ENCODE measurements around the gene GPX7. TPM values are rescaled to one million over a fixed set of nuclear protein-coding genes. Genes with fewer than 3 reads are reported as not detected.

Gene GPX7
- total and polyA plus RNA-seq, 9 donors, result 10.3 to 23.7 (median 13.2) TPM

DNA sequence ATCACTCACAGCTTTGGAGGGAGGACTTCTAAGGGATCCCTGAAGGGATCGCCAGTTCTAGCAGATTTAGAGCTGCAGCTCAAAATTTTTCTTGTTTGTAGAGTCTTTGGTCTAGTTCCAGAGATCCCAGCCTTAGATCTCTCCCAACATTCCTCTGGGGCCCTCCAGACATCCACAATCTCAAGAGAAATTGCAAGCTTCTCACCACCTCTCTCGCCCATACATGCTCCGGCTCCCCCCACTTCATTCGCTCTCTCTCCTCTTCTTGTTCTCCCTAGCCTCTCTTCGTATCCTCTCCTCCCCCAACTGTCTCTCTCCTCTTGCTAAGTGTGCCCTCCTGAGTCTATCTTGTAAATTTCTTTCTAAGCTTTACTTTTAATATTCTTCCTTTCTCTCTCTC, 34.2 kb upstream of the GPX7 start:
- TF ChIP-seq POLR2A (IDR thresholded peaks at IDR 0.05) (no peak), EP300 (IDR thresholded peaks at IDR 0.05) (no peak)
- TF ChIP-seq, protein P1, sequence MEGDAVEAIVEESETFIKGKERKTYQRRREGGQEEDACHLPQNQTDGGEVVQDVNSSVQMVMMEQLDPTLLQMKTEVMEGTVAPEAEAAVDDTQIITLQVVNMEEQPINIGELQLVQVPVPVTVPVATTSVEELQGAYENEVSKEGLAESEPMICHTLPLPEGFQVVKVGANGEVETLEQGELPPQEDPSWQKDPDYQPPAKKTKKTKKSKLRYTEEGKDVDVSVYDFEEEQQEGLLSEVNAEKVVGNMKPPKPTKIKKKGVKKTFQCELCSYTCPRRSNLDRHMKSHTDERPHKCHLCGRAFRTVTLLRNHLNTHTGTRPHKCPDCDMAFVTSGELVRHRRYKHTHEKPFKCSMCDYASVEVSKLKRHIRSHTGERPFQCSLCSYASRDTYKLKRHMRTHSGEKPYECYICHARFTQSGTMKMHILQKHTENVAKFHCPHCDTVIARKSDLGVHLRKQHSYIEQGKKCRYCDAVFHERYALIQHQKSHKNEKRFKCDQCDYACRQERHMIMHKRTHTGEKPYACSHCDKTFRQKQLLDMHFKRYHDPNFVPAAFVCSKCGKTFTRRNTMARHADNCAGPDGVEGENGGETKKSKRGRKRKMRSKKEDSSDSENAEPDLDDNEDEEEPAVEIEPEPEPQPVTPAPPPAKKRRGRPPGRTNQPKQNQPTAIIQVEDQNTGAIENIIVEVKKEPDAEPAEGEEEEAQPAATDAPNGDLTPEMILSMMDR (IDR thresholded peaks at IDR 0.05), result no peak
- H3K36me3 ChIP-seq, result no peaks in the 10 kb centered on the region
- WGBS, 3 donors, result 12 to 32% (median 12%) methylated on average over 5 of the region's 5 CpGs
- H3K4me1 ChIP-seq (ENCODE audit: insufficient read depth), result no peaks in the 10 kb centered on the region
- H3K27me3 ChIP-seq, result no peaks in the 10 kb centered on the region
- H3K9me3 ChIP-seq, result no peaks in the 10 kb centered on the region
- intact Hi-C loops (cut with DNase I), result loop anchor here in 2 of 4 donors (5.0 to 10.0 kb wide), 2 partner anchors 673 to 1289 kb away; no protein-coding TSS in a partner anchor
- no peak overlapping the region for H3K4me3 ChIP-seq
- H3K27ac ChIP-seq, result no peak overlapping the region
- DNase-seq, result no peak

DNA sequence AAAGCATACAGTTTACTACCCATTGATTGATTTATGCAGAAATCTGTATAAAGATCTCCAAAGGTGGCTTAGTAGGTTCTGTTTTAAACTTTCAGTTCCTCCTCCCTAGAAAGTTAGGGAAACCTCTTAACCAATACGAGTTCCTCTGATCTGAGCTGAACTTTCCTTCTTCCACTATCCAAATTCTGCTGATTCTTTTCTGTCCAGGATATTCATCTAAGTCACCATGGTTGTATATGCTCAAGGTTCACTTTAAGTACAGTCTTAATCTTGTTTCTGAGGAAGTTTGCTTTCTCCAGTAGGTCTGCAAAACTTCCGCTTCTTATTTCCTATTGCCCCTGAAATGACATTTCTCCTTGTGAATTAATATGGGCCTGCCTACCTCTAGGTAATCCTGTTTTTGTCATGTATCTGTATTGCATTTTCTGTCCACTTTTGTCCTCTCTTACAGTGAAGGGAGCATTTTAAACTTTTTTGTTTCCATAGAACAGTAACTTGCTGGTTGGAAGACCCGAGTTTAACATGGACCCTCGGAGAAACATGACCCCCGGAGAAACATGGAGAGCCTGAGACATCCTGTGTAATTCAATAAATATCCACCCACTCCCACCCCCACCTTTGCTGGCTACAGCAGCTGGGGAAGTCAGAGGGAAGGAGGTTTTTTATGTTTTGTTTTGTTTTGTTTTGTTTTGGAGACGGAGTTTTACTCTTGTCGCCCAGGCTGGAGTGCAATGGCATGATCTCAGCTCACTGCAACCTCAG, 32.5 kb upstream of the GPX7 start:
- TF ChIP-seq, protein P1 (IDR thresholded peaks at IDR 0.05), result no peak
- no peak for TF ChIP-seq EP300 (IDR thresholded peaks at IDR 0.05)
- TF ChIP-seq POLR2A (IDR thresholded peaks at IDR 0.05), result no peak
- intact Hi-C loops (cut with DNase I), result loop anchor here in 2 of 4 donors (5.0 to 10.0 kb wide), 2 partner anchors 675 to 1288 kb away; no protein-coding TSS in a partner anchor
- no peaks in the 10 kb centered on the region for H3K4me1 ChIP-seq (ENCODE audit: insufficient read depth)
- no peak for DNase-seq
- H3K4me3 ChIP-seq, result no peak overlapping the region
- H3K36me3 ChIP-seq, result no peaks in the 10 kb centered on the region
- H3K27ac ChIP-seq, result no peak overlapping the region
- H3K9me3 ChIP-seq, result no peaks in the 10 kb centered on the region
- H3K27me3 ChIP-seq, result no peaks in the 10 kb centered on the region
- 37 to 48% (median 41%) methylated on average over 7 of the region's 7 CpGs for WGBS, 3 donors

DNA sequence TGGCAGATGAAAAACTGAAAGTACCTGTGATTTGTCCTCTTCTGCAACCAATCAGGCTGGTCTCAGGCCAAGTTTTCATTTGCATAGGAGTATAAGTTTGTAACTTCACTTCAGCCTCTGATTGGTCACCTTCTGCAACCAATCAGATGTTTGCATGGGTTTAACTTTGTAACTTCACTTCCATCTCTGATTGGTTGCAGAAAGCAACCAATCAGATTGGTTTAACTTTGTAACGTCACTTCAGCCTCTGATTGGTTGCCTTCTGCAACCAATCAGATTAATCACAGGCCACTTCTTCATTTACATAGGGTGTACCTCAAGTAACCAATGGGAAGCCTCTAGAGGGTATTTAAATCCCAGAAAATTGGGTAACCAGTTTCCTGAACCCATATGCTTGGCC, 30.4 kb upstream of the GPX7 start:
- Histone ChIP-seq H3K4me3 (no peak overlapping the region), H3K27me3 (no peaks in the 10 kb centered on the region), H3K9me3 (no peaks in the 10 kb centered on the region), H3K36me3 (no peaks in the 10 kb centered on the region), H3K27ac (no peak overlapping the region), H3K4me1 (ENCODE audit: insufficient read depth) (no peaks in the 10 kb centered on the region)
- intact Hi-C loops (cut with DNase I), result no loop called here
- DNase-seq, result no peak
- TF ChIP-seq, protein P1 (IDR thresholded peaks at IDR 0.05), result no peak
- TF ChIP-seq EP300 (IDR thresholded peaks at IDR 0.05), result no peak
- no peak for TF ChIP-seq POLR2A (IDR thresholded peaks at IDR 0.05)
- WGBS, 3 donors, result 76 to 88% (median 83%) methylated on average over 1 of the region's 1 CpG

DNA sequence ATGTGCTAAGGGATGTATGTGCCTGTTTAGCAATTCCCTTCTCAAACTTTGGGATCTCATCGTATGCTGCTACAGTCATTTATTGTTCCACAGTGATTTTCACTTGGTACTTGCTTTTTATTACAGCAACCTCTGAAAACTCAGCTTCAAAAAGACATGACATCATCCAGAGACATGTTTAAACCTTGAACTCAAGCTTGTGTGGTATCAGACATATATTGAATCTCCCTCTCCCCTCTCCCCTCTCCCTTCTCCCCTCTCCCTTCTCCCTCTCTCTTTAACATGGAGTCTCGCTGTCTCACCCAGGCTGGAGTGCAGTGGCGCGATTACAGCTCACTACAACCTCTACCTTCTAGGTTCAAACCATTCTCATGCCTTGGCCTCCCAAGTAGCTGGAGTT, 29.8 kb upstream of the GPX7 start:
- Histone ChIP-seq H3K27ac (no peak overlapping the region), H3K4me3 (no peak overlapping the region), H3K36me3 (no peaks in the 10 kb centered on the region), H3K4me1 (ENCODE audit: insufficient read depth) (no peaks in the 10 kb centered on the region), H3K27me3 (no peaks in the 10 kb centered on the region), H3K9me3 (no peaks in the 10 kb centered on the region)
- DNase-seq, result no peak
- 93 to 98% (median 93%) methylated on average over 4 of the region's 4 CpGs for WGBS, 3 donors
- TF ChIP-seq POLR2A (IDR thresholded peaks at IDR 0.05), result no peak
- TF ChIP-seq EP300 (IDR thresholded peaks at IDR 0.05), result no peak
- TF ChIP-seq, protein P1 (IDR thresholded peaks at IDR 0.05), result no peak
- intact Hi-C loops (cut with DNase I), result no loop called here

Measured in ovary (tissue), 9 donors.